C4-2B (cell line): ENCODE measurements around the gene SEMA6A.

Experiments used
- CTCF ChIP-seq: fragments of 450-650 bp; conservative IDR thresholded peaks from 2 replicates; pipeline ENCODE4 v1.5.1; 2017; ENCODE audit warnings: mild to moderate bottlenecking
- ZFX ChIP-seq: fragments of 450-650 bp; IDR thresholded peaks from 2 replicates; pipeline ENCODE4 v1.6.1; 2017

DNA sequence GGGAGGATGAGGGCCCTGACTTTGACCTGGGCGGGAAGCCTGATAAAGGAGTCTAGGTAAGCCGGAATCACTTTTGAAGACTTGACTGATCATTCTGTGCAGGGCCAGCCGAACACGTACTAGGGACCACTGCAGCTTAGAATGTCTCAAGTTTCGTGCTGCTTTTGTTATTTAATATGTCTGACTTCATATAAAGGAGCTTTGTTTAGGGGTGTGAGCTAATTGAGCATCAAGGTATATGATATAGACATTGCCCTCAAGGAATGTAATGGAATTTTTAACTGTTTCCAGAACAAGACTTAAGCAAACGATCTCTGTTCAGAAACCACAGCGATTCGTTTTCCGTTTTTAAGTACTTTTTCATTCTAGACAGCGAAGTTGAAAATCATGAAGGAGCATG is 173.0 kb downstream of the SEMA6A start:
- TF ChIP-seq CTCF (no peak), ZFX (no peak)
